Activated T-helper 9 cell treated with anti-CD3 and anti-CD28 coated beads, Interleukin-2, amount 50 U/mL, for 16 hours (primary cell): ENCODE data around the gene FBXO39.
"Not testable (repeated sequence)": the region's sequence is repeated elsewhere in the genome, so short reads cannot be mapped to it uniquely, and the experiment has no call there.

Source experiments
- DNase-seq: peaks from one replicate; pipeline ENCODE4 v3.0.0-alpha.2; 2020; ENCODE audit warnings: low read depth

The FBXO39 gene

DNA sequence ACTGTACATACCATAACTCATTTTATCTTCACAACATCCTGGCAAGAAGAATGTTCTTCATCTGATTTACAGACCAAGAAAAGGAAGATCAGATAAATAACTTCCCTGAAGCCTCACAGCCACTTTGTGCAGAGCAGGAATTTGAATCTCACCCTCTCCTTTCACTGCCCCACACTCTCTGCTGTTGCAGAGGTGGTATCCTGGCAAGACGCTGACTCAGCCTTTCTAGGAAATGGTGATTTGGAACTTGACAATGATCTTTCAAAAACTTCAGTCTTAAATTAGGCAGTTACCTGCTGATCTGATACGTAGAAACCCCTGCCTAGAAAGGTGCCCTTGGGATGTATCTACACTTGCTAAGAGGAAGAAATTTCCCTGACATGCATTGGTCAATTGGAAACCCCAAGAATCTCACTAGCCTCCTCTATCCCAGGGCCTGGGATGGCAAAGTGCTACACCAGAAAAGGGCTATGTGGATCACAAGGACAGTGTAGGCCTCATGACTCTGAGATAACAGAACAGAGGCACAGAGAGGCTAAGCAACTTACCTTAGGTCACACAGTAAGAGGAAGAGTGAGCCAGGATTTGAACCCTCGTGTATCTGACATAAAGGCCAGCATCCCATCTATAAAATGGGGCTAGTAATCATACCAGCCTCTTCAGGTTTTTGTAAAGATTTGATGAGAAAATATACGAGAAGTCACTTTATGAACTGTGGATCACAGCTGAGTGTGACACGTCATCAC, 17.9 kb downstream of the FBXO39 start:
- no peak for DNase-seq

- DNase-seq = no peak
Observed at GRCh38 chr17:6796017-6796886, 20.2 kb downstream of the FBXO39 start.

DNA sequence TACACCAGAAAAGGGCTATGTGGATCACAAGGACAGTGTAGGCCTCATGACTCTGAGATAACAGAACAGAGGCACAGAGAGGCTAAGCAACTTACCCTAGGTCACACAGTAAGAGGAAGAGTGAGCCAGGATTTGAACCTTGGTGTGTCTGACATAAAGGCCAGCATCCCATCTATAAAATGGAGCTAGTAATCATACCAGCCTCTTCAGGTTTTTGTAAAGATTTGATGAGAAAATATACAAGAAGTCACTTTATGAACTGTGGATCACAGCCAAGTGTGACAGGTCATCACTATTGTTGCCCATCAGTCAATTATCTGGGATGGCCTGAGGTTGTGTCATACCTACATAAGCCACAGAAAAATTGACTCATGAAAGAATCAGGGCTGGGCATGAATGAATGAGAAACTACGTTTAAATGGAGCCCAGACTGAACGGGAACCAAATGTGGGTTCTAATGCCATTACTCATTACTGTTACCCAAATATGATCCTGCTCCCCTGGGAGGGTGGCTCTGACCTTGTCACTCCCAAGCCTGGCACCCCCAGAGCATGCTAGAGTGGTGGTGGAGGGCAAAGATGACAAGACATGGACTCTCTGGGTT, 21.0 kb downstream of the FBXO39 start:
- DNase-seq = no peak

DNA sequence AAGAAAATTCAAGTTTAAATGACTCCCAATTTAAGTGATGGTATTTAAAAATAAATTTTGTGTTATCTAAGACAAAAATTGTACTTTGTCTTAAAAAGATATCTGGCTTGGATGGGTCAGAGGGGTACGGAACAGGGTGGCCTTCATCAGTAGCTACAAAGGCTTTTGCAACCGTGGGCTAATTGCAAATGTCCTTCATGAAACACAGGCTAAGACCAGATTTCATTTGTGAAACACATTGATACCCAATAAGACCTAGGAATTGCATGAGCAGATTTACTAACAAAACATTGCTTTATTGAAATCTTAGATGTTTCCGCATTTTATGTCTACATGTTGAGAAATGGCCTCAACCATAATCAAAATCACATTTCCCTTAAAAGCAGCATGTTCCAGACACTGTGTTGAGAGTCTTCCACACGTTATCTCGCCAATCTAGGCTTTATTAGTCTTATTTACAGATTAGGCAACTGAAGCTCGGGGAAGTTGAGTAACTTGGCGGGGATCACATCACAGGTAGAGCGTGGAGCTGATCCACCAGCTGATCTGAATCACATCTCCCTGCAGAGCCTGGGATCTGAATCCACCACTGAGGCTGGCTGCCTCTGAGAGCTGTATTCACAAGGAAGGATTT, 21.8 kb downstream of the FBXO39 start:
- DNase-seq = no peak

GRCh38 chr17:6799738-6800137, 23.7 kb downstream of the FBXO39 start:
- no peak for DNase-seq

- DNase-seq = no peak
Observed at GRCh38 chr17:6800422-6801027, 24.5 kb downstream of the FBXO39 start.

GRCh38 chr17:6811510-6811909, 35.5 kb downstream of the FBXO39 start:
- no peak for DNase-seq

DNA sequence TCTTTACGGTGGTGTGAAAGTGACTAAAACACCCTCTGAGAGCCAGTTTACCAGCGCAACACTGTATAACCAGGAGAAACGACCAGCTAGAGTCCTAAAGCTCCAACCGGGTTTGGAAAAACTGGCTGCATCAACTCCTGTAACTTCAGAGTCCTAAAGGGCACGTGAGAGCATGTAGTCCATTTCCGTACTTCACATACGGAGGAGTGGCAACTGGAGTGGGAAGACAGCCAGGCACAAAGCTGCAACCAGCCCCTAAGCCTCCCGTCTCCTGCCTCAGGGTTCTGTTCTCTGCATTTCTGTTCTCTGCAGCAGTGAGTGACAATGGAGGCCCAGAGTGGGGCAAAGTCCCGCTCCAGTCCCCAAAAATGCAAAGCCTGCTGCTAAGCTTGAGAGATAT, 36.3 kb downstream of the FBXO39 start:
- DNase-seq = no peak

- no peak for DNase-seq
Observed at GRCh38 chr17:6815775-6816174, 39.8 kb downstream of the FBXO39 start.

DNA sequence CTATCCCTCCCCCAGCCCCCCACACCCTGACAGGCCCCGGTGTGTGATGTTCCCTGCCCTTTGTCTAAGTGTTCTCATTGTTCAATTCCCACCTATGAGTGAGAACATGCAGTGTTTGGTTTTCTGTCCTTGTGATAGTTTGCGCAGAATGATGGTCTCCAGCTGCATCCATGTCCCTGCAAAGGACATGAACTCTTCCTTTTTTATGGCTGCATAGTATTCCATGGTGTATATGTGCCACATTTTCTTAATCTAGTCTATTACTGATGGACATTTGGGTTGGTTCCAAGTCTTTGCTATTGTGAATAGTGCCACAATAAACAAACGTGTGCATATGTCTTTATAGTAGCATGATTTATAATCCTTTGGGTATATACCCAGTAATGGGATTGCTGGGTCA, 40.4 kb downstream of the FBXO39 start:
- DNase-seq = not testable (repeated sequence)

- DNase-seq = no peak
Observed at GRCh38 chr17:6818938-6819337, 42.9 kb downstream of the FBXO39 start.

GRCh38 chr17:6823011-6823442, 47.0 kb downstream of the FBXO39 start:
- DNase-seq = no peak

- no peak for DNase-seq
Observed at GRCh38 chr17:6830383-6830986, 54.5 kb downstream of the FBXO39 start.

DNA sequence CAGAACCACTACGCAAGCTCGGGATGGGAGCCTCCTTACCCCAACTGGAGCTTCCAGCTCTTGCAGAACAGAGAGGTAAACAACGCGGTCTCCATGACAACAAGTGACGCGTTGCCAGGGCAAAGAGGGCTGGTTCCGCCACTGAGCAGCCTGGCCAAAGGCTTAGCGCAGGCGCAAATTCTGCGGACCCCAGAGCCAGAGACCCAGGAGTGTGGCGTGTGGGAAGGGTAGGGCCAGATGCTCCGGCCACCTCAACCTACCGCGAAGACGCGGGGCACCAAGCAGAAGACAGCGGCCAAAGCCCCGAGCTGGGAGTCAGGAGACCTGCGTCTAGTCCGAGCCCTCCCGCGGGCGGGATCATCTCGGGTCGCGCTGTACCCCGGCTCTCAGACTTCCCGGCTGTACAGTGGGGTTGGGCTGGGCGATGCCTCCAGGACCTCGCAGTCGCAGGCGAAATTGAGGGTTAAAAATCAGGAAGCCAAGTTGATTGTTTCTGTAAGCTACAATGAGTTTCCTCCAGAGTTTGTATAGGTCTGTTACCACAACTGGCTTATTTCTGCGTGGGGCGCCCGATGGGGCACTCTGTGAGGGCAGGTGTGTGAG, 55.7 kb downstream of the FBXO39 start, which contains the start of gene TEKT1:
TSS of gene TEKT1 (minus strand) at position 69 of the 603 bp plus-strand sequence. CDS start 1,353 bp downstream, outside the sequence.
- DNase-seq = peak; percentile 40
